Fibroblast of lung (primary cell): ENCODE measurements around the gene GHRH. TPM values are rescaled to one million over a fixed set of nuclear protein-coding genes. Genes with fewer than 3 reads are reported as not detected.

ENCODE experiments used
- DNase-seq, 2 donors: peaks; one replicate each; pipeline versions ENCODE4 v3.0.0 to v3.0.0-alpha.2; 2010; ENCODE audit warnings: low read depth in 2 of 2
- H2AFZ ChIP-seq: 2 replicates; pipeline ENCODE4 v1.5.1; 2012; ENCODE audit warnings: low read length, control low read depth, inconsistent platforms
- H3K27ac ChIP-seq: 2 replicates; pipeline ENCODE4 v1.5.1; 2011; ENCODE audit warnings: low read length, control low read depth; ENCODE audit not compliant: insufficient read depth
- H3K27me3 ChIP-seq: 2 replicates; pipeline ENCODE4 v1.5.1; 2011; ENCODE audit warnings: mild to moderate bottlenecking, low read length; ENCODE audit not compliant: control insufficient read depth, insufficient read depth
- H3K36me3 ChIP-seq: 2 replicates; pipeline ENCODE4 v1.5.1; 2011; ENCODE audit warnings: low read length; ENCODE audit not compliant: control insufficient read depth, insufficient read depth
- H3K4me1 ChIP-seq: 2 replicates; pipeline ENCODE4 v1.5.1; 2011; ENCODE audit warnings: low read length; ENCODE audit not compliant: control insufficient read depth, insufficient read depth; ENCODE audit errors: extremely low read depth
- H3K4me2 ChIP-seq: 2 replicates; pipeline ENCODE4 v1.5.1; 2011; ENCODE audit warnings: low read length, control low read depth; ENCODE audit not compliant: insufficient read depth; ENCODE audit errors: extremely low read depth
- H3K4me3 ChIP-seq, 4 experiments: fragments of 200-600 bp in 1 of 4; sonication (generic) in 1 of 4; replicated peaks in 1 of 4; 2 replicates each; pipeline ENCODE4 v1.5.1; 2011 to 2016; ENCODE audit warnings: low read length in 4 of 4, low read depth in 3 of 4, mild to moderate bottlenecking in 3 of 4, control low read depth in 2 of 4, inconsistent platforms in 1 of 4, mixed read lengths in 1 of 4; ENCODE audit not compliant: insufficient read depth in 1 of 4; ENCODE audit errors: control extremely low read depth in 1 of 4
- H3K79me2 ChIP-seq: 2 replicates; pipeline ENCODE4 v1.5.1; 2012; ENCODE audit warnings: mild to moderate bottlenecking, low read length, inconsistent platforms; ENCODE audit not compliant: control insufficient read depth, insufficient read depth
- H3K9ac ChIP-seq: 2 replicates; pipeline ENCODE4 v1.5.1; 2011; ENCODE audit warnings: mild to moderate bottlenecking, low read length, control low read depth; ENCODE audit not compliant: insufficient read depth
- H3K9me3 ChIP-seq: 2 replicates; pipeline ENCODE4 v1.5.1; 2012; ENCODE audit warnings: low read depth, low read length; ENCODE audit not compliant: control insufficient read depth, insufficient read depth
- H4K20me1 ChIP-seq: 2 replicates; pipeline ENCODE4 v1.5.1; 2011; ENCODE audit warnings: low read length; ENCODE audit not compliant: control insufficient read depth, insufficient read depth; ENCODE audit errors: extremely low read depth
- CTCF ChIP-seq, 2 donors: IDR thresholded peaks in 1 of 2; conservative IDR thresholded peaks in 1 of 2; 1 replicate in 1 of 2; 2 replicates in 1 of 2; pipeline ENCODE4 v1.5.1; 2011 to 2012; ENCODE audit warnings: low read length in 2 of 2, control low read depth in 1 of 2, inconsistent platforms in 1 of 2, low read depth in 1 of 2, mild to moderate bottlenecking in 1 of 2
- EZH2 ChIP-seq: IDR thresholded peaks from 2 replicates; pipeline ENCODE4 v1.5.1; 2012; ENCODE audit warnings: low read length, control low read depth, mild to moderate bottlenecking; ENCODE audit errors: missing control alignments
- polyA plus RNA-seq, 2 donors: library from polyadenylated mRNA; depleted of rRNA in 1 of 2; stranded (reverse) in 1 of 2; unstranded in 1 of 2; fragments of >200 nt; gene quantifications; 2 replicates each; pipeline ENCODE4 v1.2.1, GENCODE V29; 2011 to 2012; ENCODE audit warnings: missing spikeins in 1 of 2
- total RNA-seq: library from RNA; depleted of rRNA; stranded (reverse); fragments of >200 nt; gene quantifications from 2 replicates; pipeline ENCODE4 v1.2.1, GENCODE V29; 2014

Gene GHRH
- total and polyA plus RNA-seq, 2 donors (not counting 1 experiment from before 2014, with no cell fraction given) = not detected

GRCh38 chr20:37266940-37267666 lies 5.5 kb upstream of the GHRH start:
- Histone ChIP-seq H3K9ac (no peak overlapping the region), H3K79me2 (no peaks in the 10 kb centered on the region), H3K27ac (no peak overlapping the region), H3K4me1 (no peaks in the 10 kb centered on the region), H4K20me1 (no peaks in the 10 kb centered on the region), H3K4me3 (no peak overlapping the region), H2AFZ (no peak overlapping the region), H3K27me3 (peaks cover 4% of the 10 kb centered on the region), H3K9me3 (no peaks in the 10 kb centered on the region), H3K36me3 (no peaks in the 10 kb centered on the region), H3K4me2 (no peak overlapping the region)
- DNase-seq = no peak
- no peak for TF ChIP-seq CTCF (conservative IDR thresholded peaks at IDR 0.05 in 1 of 2, IDR thresholded peaks at IDR 0.05 in 1 of 2; ENCODE audit: low read depth in 1 of 2, low read length in 2 of 2)

DNA sequence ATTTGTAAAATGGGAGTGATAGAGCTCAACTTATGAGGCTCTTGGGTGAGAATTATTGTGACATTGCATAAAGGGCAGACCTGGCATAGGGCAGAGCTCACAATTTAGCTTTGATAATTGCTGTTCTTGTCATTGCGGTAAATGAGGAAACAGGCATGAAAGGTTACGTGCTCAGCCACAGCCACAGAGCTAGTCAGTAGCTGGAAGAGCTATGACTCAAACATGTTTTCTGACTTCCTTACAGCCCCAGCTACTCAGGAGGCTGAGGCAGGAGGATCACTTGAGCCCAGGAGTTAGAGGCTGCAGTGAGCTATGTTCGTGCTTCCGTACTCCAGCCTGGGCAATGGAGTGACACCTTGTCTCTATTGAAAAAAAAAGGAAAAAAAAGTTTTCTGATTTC lies 3.5 kb upstream of the GHRH start:
- no peaks in the 10 kb centered on the region for H3K36me3 ChIP-seq
- H3K4me3 ChIP-seq = no peak overlapping the region
- H3K9me3 ChIP-seq = no peaks in the 10 kb centered on the region
- H3K4me2 ChIP-seq = no peak overlapping the region
- TF ChIP-seq EZH2 (no peak), CTCF (conservative IDR thresholded peaks at IDR 0.05 in 1 of 2, IDR thresholded peaks at IDR 0.05 in 1 of 2; ENCODE audit: low read depth in 1 of 2, low read length in 2 of 2) (no peak)
- H4K20me1 ChIP-seq = no peaks in the 10 kb centered on the region
- H3K79me2 ChIP-seq = no peaks in the 10 kb centered on the region
- H3K27ac ChIP-seq = no peak overlapping the region
- no peaks in the 10 kb centered on the region for H3K4me1 ChIP-seq
- peaks cover 16% of the 10 kb centered on the region for H3K27me3 ChIP-seq
- no peak for DNase-seq
- no peak overlapping the region for H2AFZ ChIP-seq
- no peak overlapping the region for H3K9ac ChIP-seq

DNA sequence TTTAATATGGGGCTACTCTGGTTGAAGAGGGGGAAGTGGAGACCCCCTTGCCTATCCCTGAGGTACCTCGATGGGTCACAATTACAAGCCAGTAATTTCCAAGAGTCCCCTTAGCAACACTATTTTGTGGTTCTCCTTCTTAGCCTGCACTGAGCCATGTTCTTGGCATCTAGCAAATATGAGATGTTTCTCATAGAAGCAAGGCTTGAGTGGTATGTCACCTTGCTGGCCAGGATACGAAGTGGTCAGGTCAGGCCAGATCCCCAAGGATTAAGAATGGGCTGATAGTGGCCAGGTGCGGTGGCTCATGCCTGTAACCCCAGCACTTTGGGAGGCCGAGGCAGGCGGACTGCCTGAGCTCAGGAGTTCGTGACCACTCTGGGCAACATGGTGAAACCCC lies 2.1 kb upstream of the GHRH start:
- H3K27me3 ChIP-seq = peaks cover 23% of the 10 kb centered on the region
- H4K20me1 ChIP-seq = no peaks in the 10 kb centered on the region
- H3K4me1 ChIP-seq = no peaks in the 10 kb centered on the region
- H3K4me2 ChIP-seq = no peak overlapping the region
- H2AFZ ChIP-seq = no peak overlapping the region
- H3K9me3 ChIP-seq = no peaks in the 10 kb centered on the region
- DNase-seq = no peak
- H3K36me3 ChIP-seq = no peaks in the 10 kb centered on the region
- TF ChIP-seq CTCF (conservative IDR thresholded peaks at IDR 0.05 in 1 of 2, IDR thresholded peaks at IDR 0.05 in 1 of 2; ENCODE audit: low read depth in 1 of 2, low read length in 2 of 2) = no peak
- TF ChIP-seq EZH2 = no peak
- no peak overlapping the region for H3K4me3 ChIP-seq
- H3K79me2 ChIP-seq = no peaks in the 10 kb centered on the region
- H3K9ac ChIP-seq = no peak overlapping the region
- no peak overlapping the region for H3K27ac ChIP-seq
